HG03571 (cell line): Measurements from ENCODE around the gene FOXO3.
A peak's percentile ranks its signal among the peaks of the same experiment; 100 is the strongest.
"Not testable (repeated sequence)": the region's sequence is repeated elsewhere in the genome, so short reads cannot be mapped to it uniquely, and the experiment has no call there.

Experiments
- ATAC-seq: cut with Tn5 transposase; IDR thresholded peaks from one replicate; pipeline ENCODE4 v1.9.1; 2021; ENCODE audit not compliant: unreplicated experiment

FOXO3 gene

GRCh38 chr6:108560463-108561308 is at the start of gene FOXO3:
Gene FOXO3, plus strand, starts transcription at chr6:108560917. Its CDS starts 292 bp downstream, at chr6:108561209.
- ATAC-seq: no peak

GRCh38 chr6:108518714-108519576 is 41.8 kb upstream of the FOXO3 start:
- no peak for ATAC-seq

DNA sequence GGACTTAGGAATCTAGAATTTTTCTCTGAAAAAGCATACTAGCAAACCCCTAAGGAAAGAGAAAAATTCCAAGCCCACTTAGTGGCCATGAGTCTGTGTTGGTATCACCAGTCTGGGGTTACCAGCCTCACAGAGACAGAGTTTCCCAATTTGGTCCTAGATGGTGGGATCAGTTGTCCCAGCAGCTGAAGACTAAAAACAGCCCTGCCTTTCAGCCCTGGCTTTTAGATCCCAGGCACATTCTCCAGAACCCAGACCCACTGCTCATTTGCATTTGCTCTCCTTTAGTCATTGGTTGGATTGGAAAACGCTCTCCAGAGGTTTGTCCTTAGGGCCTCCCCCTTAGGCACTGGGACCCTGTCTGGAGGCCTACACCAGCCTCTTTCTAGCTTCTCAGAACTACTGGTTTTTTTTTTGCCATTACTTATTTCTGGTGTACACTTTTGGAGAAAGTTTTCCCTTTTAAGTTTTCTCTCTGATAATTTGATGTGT is 39.1 kb upstream of the FOXO3 start:
- no peak for ATAC-seq

DNA sequence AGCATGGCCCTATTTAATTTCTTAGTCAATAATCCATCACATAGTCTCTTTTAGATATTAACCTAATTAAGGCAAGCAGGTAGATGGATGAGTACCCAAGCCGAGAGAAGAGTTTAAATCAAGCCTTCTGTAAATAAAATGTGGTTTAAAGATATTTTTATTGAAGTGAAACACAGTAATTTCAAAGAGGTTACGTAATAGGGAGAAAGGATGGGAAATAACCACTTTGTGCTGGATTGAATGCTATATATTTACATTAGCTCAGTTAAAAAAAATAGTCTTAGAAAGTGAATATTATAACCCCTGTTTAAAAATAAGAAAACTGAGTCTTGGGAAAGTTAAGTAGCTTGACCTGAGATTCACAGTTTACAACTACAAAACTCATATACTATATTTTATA is 37.0 kb upstream of the FOXO3 start:
- no peak for ATAC-seq

GRCh38 chr6:108524528-108525248 is 36.0 kb upstream of the FOXO3 start:
- no peak for ATAC-seq

- ATAC-seq: peak; percentile 55
Measured at GRCh38 chr6:108526739-108527174, 34.0 kb upstream of the FOXO3 start.

DNA sequence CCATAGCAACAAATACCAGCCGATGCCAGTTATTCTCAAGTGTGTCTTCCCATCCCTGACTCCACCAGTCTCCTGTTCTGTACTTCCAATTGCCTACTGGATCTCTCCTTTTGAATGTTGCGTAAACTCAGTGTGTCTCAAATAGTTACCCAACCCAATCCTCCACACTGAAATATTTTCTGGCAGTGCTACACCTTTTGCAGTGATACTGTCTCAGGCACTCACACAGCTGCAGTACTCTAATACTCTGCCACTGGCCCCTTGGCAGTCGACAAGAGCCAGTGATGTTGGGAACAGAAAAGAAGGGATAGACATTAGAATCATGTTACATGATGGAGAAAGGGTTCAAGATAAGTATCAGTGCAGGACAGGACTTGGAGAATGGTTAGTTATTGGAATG is 31.8 kb upstream of the FOXO3 start:
- ATAC-seq: no peak

GRCh38 chr6:108531332-108531731 is 29.4 kb upstream of the FOXO3 start:
- ATAC-seq: no peak

- ATAC-seq: no peak
Measured at GRCh38 chr6:108535114-108535742, 25.5 kb upstream of the FOXO3 start.

DNA sequence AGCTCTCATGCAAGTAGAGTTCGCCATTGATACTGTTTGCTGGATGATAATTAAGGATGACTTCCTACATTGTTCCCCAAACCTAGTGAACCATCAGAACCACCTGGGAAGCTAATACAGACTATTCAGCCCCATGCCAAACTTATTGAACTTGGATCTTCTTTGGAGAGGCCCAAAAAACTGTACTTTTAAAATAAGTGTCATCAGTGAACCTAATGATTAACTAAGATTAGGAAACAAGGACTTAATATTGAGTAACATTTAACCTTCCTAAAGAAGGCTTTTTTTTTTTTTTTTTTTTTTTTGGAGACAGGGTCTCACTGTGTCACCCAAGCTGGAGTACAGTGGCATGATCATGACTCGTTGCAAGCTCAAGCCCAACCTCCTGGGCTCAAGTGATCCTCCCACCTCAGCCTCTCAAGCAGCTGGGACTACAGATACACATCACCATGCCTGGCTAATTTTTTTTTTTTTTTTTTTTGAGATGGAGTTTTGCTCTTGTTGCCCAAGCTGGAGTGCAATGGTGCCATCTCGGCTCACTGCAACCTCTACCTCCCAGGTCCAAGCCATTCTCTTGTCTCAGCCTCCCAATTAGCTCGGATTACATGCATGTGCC is 24.7 kb upstream of the FOXO3 start:
- ATAC-seq: not testable (repeated sequence)

DNA sequence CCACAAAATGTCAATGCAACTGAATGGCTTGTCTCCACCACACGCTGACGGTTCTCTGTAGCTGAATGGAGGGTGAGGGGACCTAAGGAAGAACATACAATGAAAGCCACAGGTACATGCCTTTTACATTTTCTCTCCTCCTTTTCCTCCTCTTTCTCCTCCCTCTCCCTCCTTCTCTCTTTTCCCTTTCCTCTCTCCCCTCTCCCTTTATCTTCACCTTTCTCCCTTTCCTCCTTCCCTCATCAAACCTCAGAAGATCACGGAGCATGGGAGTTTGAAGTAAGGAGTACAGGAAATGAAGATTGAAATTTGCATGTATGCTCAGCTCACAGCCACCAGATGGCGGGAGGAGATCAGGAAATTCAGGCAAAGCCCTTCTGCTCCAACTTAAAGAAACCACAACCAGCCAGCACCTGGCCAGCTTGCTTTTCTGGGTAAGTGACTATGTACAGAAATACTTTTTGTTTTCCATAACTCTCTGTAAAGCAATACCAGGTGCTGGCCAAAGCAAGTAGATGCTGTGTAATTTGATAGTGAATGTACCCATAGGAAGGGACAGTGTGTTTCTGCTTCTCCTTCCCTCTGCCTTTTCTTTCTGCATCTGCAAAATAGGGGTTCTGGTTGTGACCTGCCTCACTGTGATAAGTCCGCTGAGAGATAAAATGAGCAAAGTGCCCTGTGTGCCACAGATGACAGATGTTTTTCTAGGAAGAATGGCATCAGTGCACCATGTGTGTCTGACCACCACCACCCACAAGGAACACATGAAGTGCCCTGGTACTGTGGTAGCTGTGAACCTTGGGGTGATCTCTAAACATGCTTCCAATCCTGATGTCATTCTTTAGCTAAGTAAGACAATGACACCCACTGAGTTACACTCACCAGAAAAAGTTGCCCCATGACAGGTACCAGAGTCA is 18.6 kb upstream of the FOXO3 start:
- ATAC-seq: peak; percentile 66

- ATAC-seq: no peak
Measured at GRCh38 chr6:108543175-108543940, 17.4 kb upstream of the FOXO3 start.

DNA sequence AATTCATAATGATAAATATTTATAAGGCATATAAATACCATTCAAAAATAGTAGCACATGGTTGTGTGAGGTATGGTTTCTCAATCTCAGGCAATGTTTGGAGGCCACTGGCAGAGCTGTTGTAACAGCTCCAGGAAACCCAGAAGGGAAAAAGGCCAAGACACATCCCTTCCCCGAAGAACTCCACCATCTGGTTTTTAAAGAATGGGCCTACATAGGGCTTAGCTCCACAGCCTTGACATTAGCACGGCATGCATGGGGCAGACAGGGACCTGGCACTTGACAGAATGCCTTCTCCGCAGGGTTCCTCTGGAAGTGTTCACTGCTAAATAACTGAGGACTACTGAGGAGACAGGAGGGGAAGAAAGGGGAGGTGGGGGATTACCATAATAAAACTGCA is 16.1 kb upstream of the FOXO3 start:
- no peak for ATAC-seq

- ATAC-seq: no peak
Measured at GRCh38 chr6:108546079-108547049, 14.4 kb upstream of the FOXO3 start.

- no peak for ATAC-seq
Measured at GRCh38 chr6:108549241-108549640, 11.5 kb upstream of the FOXO3 start.

DNA sequence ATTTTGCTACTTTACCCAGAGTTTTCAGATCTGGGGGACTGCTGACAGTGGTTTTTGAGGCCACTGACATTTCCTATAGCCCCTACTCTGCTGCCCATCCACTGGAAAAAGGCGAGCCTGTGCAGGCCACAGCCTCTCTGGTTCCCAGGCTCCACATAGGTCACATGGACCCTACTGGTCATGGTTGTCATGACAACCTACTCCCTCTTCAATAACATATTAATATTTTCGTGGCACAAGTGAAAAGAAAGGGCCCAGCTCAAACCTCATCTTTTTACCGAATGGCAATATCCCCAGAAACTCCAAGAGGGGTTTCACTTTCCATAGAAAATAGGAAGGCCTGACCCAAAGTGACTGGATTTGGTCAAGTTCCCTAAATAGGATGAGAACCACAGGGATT is 11.0 kb upstream of the FOXO3 start:
- no peak for ATAC-seq

- ATAC-seq: no peak
Measured at GRCh38 chr6:108550256-108550655, 10.5 kb upstream of the FOXO3 start.
